Common myeloid progenitor, CD34-positive (primary cell): ENCODE data around the gene ASXL2.

Experiments
- CTCF ChIA-PET: fragments of 350-600 bp; sonication (Branson Sonifier 250); formaldehyde crosslinking; loops from one replicate; lab custom pipeline; 2021; ENCODE audit warnings: antibody characterized with exemption; lab: Charles Lee
- POLR2A ChIA-PET: fragments of 350-600 bp; sonication (Branson Sonifier 250); formaldehyde crosslinking; loops from one replicate; lab custom pipeline; 2021; ENCODE audit warnings: antibody characterized with exemption; lab: Charles Lee
- DNase-seq, 3 donors: peaks; one replicate each; pipeline versions ENCODE4 v3.0.0 to v3.0.0-alpha.2; 2013
- H3K27ac ChIP-seq, 2 experiments: 1 replicate in 1 of 2; 2 replicates in 1 of 2; pipeline ENCODE4 v1.7.0; 2013; ENCODE audit warnings: inconsistent platforms in 2 of 2, low read length in 2 of 2, mild to moderate bottlenecking in 2 of 2, low read depth in 1 of 2, moderate library complexity in 1 of 2; ENCODE audit not compliant: severe bottlenecking in 2 of 2, insufficient read depth in 1 of 2, poor library complexity in 1 of 2
- H3K27me3 ChIP-seq, 5 experiments: replicated peaks in 2 of 5; 1 replicate in 3 of 5; 2 replicates in 2 of 5; pipeline versions ENCODE4 v1.6.1 to v1.7.0; 2013; ENCODE audit warnings: low read length in 4 of 5, mild to moderate bottlenecking in 2 of 5, moderate library complexity in 2 of 5, inconsistent platforms in 1 of 5; ENCODE audit not compliant: insufficient read depth in 5 of 5, control insufficient read depth in 4 of 5
- H3K36me3 ChIP-seq, 4 experiments: 1 replicate in 2 of 4; 2 replicates in 2 of 4; pipeline versions ENCODE4 v1.6.1 to v1.7.0; 2013; ENCODE audit warnings: low read length in 3 of 4, control low read depth in 1 of 4, mild to moderate bottlenecking in 1 of 4; ENCODE audit not compliant: control insufficient read depth in 4 of 4, insufficient read depth in 4 of 4
- H3K4me1 ChIP-seq, 4 experiments: 1 replicate in 3 of 4; 2 replicates in 1 of 4; pipeline versions ENCODE4 v1.6.1 to v1.7.1; 2013; ENCODE audit warnings: low read length in 3 of 4, mild to moderate bottlenecking in 3 of 4, control low read depth in 1 of 4, inconsistent platforms in 1 of 4, moderate library complexity in 1 of 4; ENCODE audit not compliant: control insufficient read depth in 4 of 4, insufficient read depth in 4 of 4; ENCODE audit errors: control extremely low read depth in 1 of 4
- H3K4me3 ChIP-seq, 7 experiments: 1 replicate in 4 of 7; 2 replicates in 3 of 7; pipeline versions ENCODE4 v1.5.1 to v1.7.0; 2013; ENCODE audit warnings: mild to moderate bottlenecking in 7 of 7, low read length in 6 of 7, moderate library complexity in 6 of 7, inconsistent platforms in 2 of 7, low read depth in 2 of 7, control low read depth in 1 of 7; ENCODE audit not compliant: insufficient read depth in 4 of 7, control insufficient read depth in 1 of 7; ENCODE audit errors: extremely low read depth in 1 of 7
- H3K9me3 ChIP-seq, 5 experiments: 1 replicate in 4 of 5; 2 replicates in 1 of 5; pipeline versions ENCODE4 v1.6.1 to v1.7.1; 2013; ENCODE audit warnings: low read length in 4 of 5, mild to moderate bottlenecking in 2 of 5, inconsistent platforms in 1 of 5, low read depth in 1 of 5, moderate library complexity in 1 of 5; ENCODE audit not compliant: control insufficient read depth in 4 of 5, insufficient read depth in 2 of 5; ENCODE audit errors: control extremely low read depth in 1 of 5
- WGBS: methylation state at CpG from one replicate; pipeline ENCODE4 v1.1.5; 2013; ENCODE audit not compliant: insufficient coverage; 5-methylcytosine and 5-hydroxymethylcytosine counted together

Gene ASXL2

GRCh38 chr2:25738383-25739343 lies 139.6 kb downstream of the ASXL2 start:
- Histone ChIP-seq H3K36me3 (peaks cover 0 to 24% (median 14%) of the 10 kb centered on the region in 4 experiments), H3K9me3 (no peaks in the 10 kb centered on the region), H3K27ac (no peak overlapping the region), H3K4me1 (peaks cover 18 to 24% (median 22%) of the 10 kb centered on the region in 4 experiments), H3K27me3 (no peaks in the 10 kb centered on the region), H3K4me3 (no peak overlapping the region)
- no CpG with 5 or more reads among the region's 3 CpGs for WGBS
- DNase-seq = no peak
- ChIA-PET CTCF (interaction anchor here (0.5 to 1.4 kb wide), 6 partner anchors 9 to 353 kb away, joined by 3 to 4 read pairs (median 3); no protein-coding TSS in a partner anchor), POLR2A (no interaction called here)

- ChIA-PET CTCF (interaction anchor here (0.9 to 1.7 kb wide), 2 partner anchors 10 to 130 kb away, joined by 3 read pairs; no protein-coding TSS in a partner anchor), POLR2A (interaction anchor here (0.6 kb wide), 1 partner anchor 591 kb away, joined by 3 read pairs; no protein-coding TSS in a partner anchor)
- no peak overlapping the region for H3K27ac ChIP-seq
- H3K27me3 ChIP-seq = no peaks in the 10 kb centered on the region
- DNase-seq = no peak
- H3K4me3 ChIP-seq = no peak overlapping the region
- H3K9me3 ChIP-seq = no peaks in the 10 kb centered on the region
- 100% methylated on average over 3 of the region's 6 CpGs for WGBS
- H3K36me3 ChIP-seq = peaks cover 0 to 11% (median 3%) of the 10 kb centered on the region in 4 experiments
- peaks cover 9 to 11% (median 10%) of the 10 kb centered on the region in 4 experiments for H3K4me1 ChIP-seq
Measured at GRCh38 chr2:25736899-25737515, 141.3 kb downstream of the ASXL2 start.

GRCh38 chr2:25735835-25736234 lies 142.5 kb downstream of the ASXL2 start:
- CTCF ChIA-PET = interaction anchor here (0.7 to 1.7 kb wide), 3 partner anchors 9 to 129 kb away, joined by 3 read pairs; no protein-coding TSS in a partner anchor
- DNase-seq = no peak
- no peaks in the 10 kb centered on the region for H3K27me3 ChIP-seq
- H3K36me3 ChIP-seq = peaks cover 0 to 6% (median 0%) of the 10 kb centered on the region in 4 experiments
- POLR2A ChIA-PET = no interaction called here
- 100% methylated on average over 1 of the region's 1 CpG for WGBS
- H3K4me1 ChIP-seq = peaks cover 1 to 5% (median 4%) of the 10 kb centered on the region in 4 experiments
- no peak overlapping the region for H3K4me3 ChIP-seq
- no peaks in the 10 kb centered on the region for H3K9me3 ChIP-seq
- H3K27ac ChIP-seq = no peak overlapping the region

GRCh38 chr2:25728559-25728958 lies 149.7 kb downstream of the ASXL2 start:
- H3K27me3 ChIP-seq = no peaks in the 10 kb centered on the region
- no peak overlapping the region for H3K4me3 ChIP-seq
- no peak overlapping the region for H3K27ac ChIP-seq
- ChIA-PET POLR2A (no interaction called here), CTCF (interaction anchor here (1.5 kb wide), 1 partner anchor 10 kb away, joined by 4 read pairs; no protein-coding TSS in a partner anchor)
- no peaks in the 10 kb centered on the region for H3K4me1 ChIP-seq
- 99% methylated on average over 7 of the region's 7 CpGs for WGBS
- H3K9me3 ChIP-seq = no peaks in the 10 kb centered on the region
- no peaks in the 10 kb centered on the region for H3K36me3 ChIP-seq
- no peak for DNase-seq

- Histone ChIP-seq H3K27me3 (no peaks in the 10 kb centered on the region), H3K36me3 (no peaks in the 10 kb centered on the region), H3K9me3 (no peaks in the 10 kb centered on the region), H3K4me3 (no peak overlapping the region), H3K27ac (no peak overlapping the region), H3K4me1 (no peaks in the 10 kb centered on the region)
- CTCF ChIA-PET = interaction anchor here (0.6 to 1.2 kb wide), 2 partner anchors 8 to 10 kb away, joined by 3 to 4 read pairs; no protein-coding TSS in a partner anchor
- POLR2A ChIA-PET = no interaction called here
- DNase-seq = no peak
- WGBS = 95% methylated on average over 3 of the region's 3 CpGs
Measured at GRCh38 chr2:25726522-25726921, 151.8 kb downstream of the ASXL2 start.

- 100% methylated on average over 1 of the region's 3 CpGs for WGBS
- DNase-seq = no peak
- POLR2A ChIA-PET = no interaction called here
- Histone ChIP-seq H3K27ac (no peak overlapping the region), H3K36me3 (no peaks in the 10 kb centered on the region), H3K4me3 (no peak overlapping the region), H3K4me1 (no peaks in the 10 kb centered on the region), H3K9me3 (no peaks in the 10 kb centered on the region), H3K27me3 (no peaks in the 10 kb centered on the region)
- CTCF ChIA-PET = no interaction called here
Measured at GRCh38 chr2:25725877-25726276, 152.4 kb downstream of the ASXL2 start.
